Measurements from ENCODE around the gene PSMC5. TPM values are rescaled to one million over a fixed set of nuclear protein-coding genes. Genes with fewer than 3 reads are reported as not detected.

PSMC5 gene
- polyA plus RNA-seq, 1 donor (not counting 4 experiments of a cell fraction or from before 2014, with no cell fraction given), result 141 TPM

DNA sequence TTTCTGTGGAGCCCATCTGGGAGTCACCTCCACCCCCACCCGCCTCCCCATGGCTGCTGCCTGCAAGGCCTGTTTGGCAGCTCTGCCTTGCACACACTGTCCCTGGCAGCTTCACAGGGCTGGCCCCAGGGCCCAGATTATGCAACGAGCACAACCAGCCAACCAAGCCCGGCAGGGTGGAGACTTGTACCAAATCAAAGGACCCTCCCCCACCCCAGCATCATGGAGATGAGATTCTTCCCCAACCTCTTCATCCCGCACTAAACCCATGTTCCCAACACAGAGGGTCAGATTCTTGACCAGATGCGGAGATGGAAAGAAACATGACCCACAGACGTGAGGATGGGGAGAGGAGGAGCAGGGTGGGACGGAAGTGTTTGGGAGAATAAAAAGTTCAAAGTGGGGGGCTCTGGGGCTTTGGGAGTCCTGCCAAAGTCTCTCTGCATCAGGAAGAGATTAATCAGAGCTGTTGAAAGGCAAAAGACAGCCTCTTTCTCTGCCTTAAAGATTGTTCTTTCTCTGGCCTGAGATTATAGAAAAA lies 11.5 kb downstream of the PSMC5 start:
- Histone ChIP-seq H4K20me1 (ENCODE audit: control insufficient read depth, extremely low read depth, insufficient read depth, low read length) (peaks cover 11% of the 10 kb centered on the region), H3K4me1 (ENCODE audit: control insufficient read depth, extremely low read depth, insufficient read depth, low read length) (peaks cover 52% of the 10 kb centered on the region), H3K36me3 (ENCODE audit: control insufficient read depth in 2 of 2, extremely low read depth in 1 of 2, insufficient read depth in 2 of 2, low read length in 2 of 2) (peaks cover 17 to 29% of the 10 kb centered on the region in 2 experiments), H3K9me3 (ENCODE audit: control insufficient read depth, low read depth, low read length) (no peaks in the 10 kb centered on the region), H3K27ac (ENCODE audit: control insufficient read depth, insufficient read depth, low read length) (peak overlapping the region; percentile 13), H3K4me3 (ENCODE audit: control insufficient read depth in 2 of 3, extremely low read depth in 1 of 3, insufficient read depth in 2 of 3, low read depth in 1 of 3, low read length in 3 of 3) (peak overlapping the region in 1 of 3 experiments; percentile 11), H2AFZ (ENCODE audit: control insufficient read depth, low read length) (no peak overlapping the region), H3K4me2 (ENCODE audit: control insufficient read depth, extremely low read depth, insufficient read depth, low read depth, low read length) (peak overlapping the region; percentile 67), H3K9ac (ENCODE audit: control insufficient read depth, extremely low read depth, insufficient read depth, low read length) (no peak overlapping the region), H3K9me1 (ENCODE audit: control insufficient read depth, extremely low read depth, insufficient read depth, low read length) (peaks cover 2% of the 10 kb centered on the region), H3K27me3 (ENCODE audit: control insufficient read depth, extremely low read depth, insufficient read depth, low read length) (no peaks in the 10 kb centered on the region), H3K79me2 (ENCODE audit: control insufficient read depth, insufficient read depth, low read length) (peaks cover 55% of the 10 kb centered on the region)
- no peak for FAIRE-seq
- peak; percentile 33 for DNase-seq (ENCODE audit: low read depth, low spot score)
- dilution Hi-C loops (cut with MboI; ENCODE audit: extremely low pct_ligation_motif_present, low sequenced_read_pairs), result no loop called here
- TF ChIP-seq EZH2 (IDR thresholded peaks at IDR 0.05; ENCODE audit: low read length), result no peak
- TF ChIP-seq CTCF (optimal IDR thresholded peaks at IDR 0.05 in 1 of 3, IDR thresholded peaks at IDR 0.05 in 1 of 3, conservative IDR thresholded peaks at IDR 0.05 in 1 of 3; ENCODE audit: extremely low read depth in 1 of 3, insufficient read depth in 2 of 3, low read length in 3 of 3), result no peak

DNA sequence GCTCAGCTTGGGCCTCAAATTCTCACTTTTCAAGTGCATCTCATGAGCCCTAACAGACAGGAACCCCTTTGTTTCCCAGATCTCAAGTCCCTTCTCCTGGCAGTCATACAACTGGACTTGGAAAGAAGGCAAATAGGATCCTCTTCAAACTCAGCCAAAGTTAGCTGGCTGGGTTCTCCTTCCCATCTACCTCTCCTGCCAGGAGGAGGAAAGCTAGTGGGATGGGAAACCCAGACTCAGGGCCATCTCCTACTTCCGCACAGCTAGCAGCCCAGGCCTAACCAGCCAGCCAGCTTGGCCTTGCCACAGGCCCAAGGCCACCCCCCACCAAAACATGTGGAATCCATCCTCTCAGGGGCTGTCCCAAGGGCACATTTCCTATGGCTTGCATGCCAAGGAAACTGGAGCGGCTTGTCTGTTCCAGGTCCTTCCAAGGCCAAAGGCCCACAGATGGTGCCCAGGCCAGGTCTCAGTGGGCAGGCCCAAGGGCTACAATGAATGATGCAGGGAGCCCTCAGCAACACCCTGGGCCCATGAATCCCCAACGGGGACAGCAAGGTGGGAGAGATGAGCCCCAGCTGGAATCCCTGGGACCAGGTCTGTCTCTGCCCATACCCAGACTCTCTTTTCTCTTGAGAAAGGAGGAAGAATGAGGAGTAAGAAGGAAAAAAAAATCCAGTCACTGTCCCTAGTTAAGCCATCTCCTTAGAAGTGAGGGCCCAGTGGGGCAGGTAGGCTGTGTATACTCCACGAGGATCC lies 13.5 kb downstream of the PSMC5 start:
- FAIRE-seq, result no peak
- no peak for DNase-seq (ENCODE audit: low read depth, low spot score)
- dilution Hi-C loops (cut with MboI; ENCODE audit: extremely low pct_ligation_motif_present, low sequenced_read_pairs), result no loop called here

More for the DNA sequence above, 13.5 kb downstream of the PSMC5 start:
- Histone ChIP-seq H4K20me1 (ENCODE audit: control insufficient read depth, extremely low read depth, insufficient read depth, low read length) (peaks cover 4% of the 10 kb centered on the region), H3K27ac (ENCODE audit: control insufficient read depth, insufficient read depth, low read length) (peak overlapping the region; percentile 80), H3K4me1 (ENCODE audit: control insufficient read depth, extremely low read depth, insufficient read depth, low read length) (peaks cover 39% of the 10 kb centered on the region), H3K9me1 (ENCODE audit: control insufficient read depth, extremely low read depth, insufficient read depth, low read length) (peaks cover 2% of the 10 kb centered on the region), H2AFZ (ENCODE audit: control insufficient read depth, low read length) (no peak overlapping the region), H3K4me3 (ENCODE audit: control insufficient read depth in 2 of 3, extremely low read depth in 1 of 3, insufficient read depth in 2 of 3, low read depth in 1 of 3, low read length in 3 of 3) (peak overlapping the region; percentile 92 to 95 (median 94)), H3K36me3 (ENCODE audit: control insufficient read depth in 2 of 2, extremely low read depth in 1 of 2, insufficient read depth in 2 of 2, low read length in 2 of 2) (peaks cover 5 to 14% of the 10 kb centered on the region in 2 experiments), H3K9me3 (ENCODE audit: control insufficient read depth, low read depth, low read length) (no peaks in the 10 kb centered on the region), H3K79me2 (ENCODE audit: control insufficient read depth, insufficient read depth, low read length) (peaks cover 54% of the 10 kb centered on the region), H3K4me2 (ENCODE audit: control insufficient read depth, extremely low read depth, insufficient read depth, low read depth, low read length) (peak overlapping the region; percentile 100), H3K9ac (ENCODE audit: control insufficient read depth, extremely low read depth, insufficient read depth, low read length) (peak overlapping the region; percentile 90), H3K27me3 (ENCODE audit: control insufficient read depth, extremely low read depth, insufficient read depth, low read length) (no peaks in the 10 kb centered on the region)
- no peak for TF ChIP-seq CTCF (optimal IDR thresholded peaks at IDR 0.05 in 1 of 3, IDR thresholded peaks at IDR 0.05 in 1 of 3, conservative IDR thresholded peaks at IDR 0.05 in 1 of 3; ENCODE audit: extremely low read depth in 1 of 3, insufficient read depth in 2 of 3, low read length in 3 of 3)
- TF ChIP-seq EZH2 (IDR thresholded peaks at IDR 0.05; ENCODE audit: low read length), result no peak

Measured in keratinocyte (primary cell).